B cell (primary cell): ENCODE measurements around the gene GCDH. TPM values are rescaled to one million over a fixed set of nuclear protein-coding genes. Genes with fewer than 3 reads are reported as not detected.

ENCODE experiments used
- ATAC-seq: fragments of 200-7000 bp; cut with Tn5 transposase; one replicate; pipeline ENCODE4 v1.10.0; 2021; ENCODE audit warnings: low read depth, mild to moderate bottlenecking, moderate number of reproducible peaks, moderate library complexity
- CTCF ChIA-PET: fragments of 350-600 bp; sonication (Branson Sonifier 250); formaldehyde crosslinking; loops from one replicate; lab custom pipeline; 2021; ENCODE audit warnings: antibody characterized with exemption, inconsistent platforms; lab: Charles Lee
- POLR2A ChIA-PET: fragments of 350-600 bp; sonication (Branson Sonifier 250); formaldehyde crosslinking; loops from one replicate; lab custom pipeline; 2021; ENCODE audit warnings: antibody characterized with exemption; lab: Charles Lee
- DNase-seq: peaks from one replicate; pipeline ENCODE4 v3.0.0; 2013
- H2AFZ ChIP-seq: 2 replicates; pipeline ENCODE4 v1.6.1; 2012; ENCODE audit warnings: mild to moderate bottlenecking, low read depth, low read length; ENCODE audit not compliant: insufficient read depth, poor library complexity, severe bottlenecking
- H3K27ac ChIP-seq, 2 donors: 1 replicate in 1 of 2; 2 replicates in 1 of 2; pipeline ENCODE4 v1.5.1; 2012 to 2013; ENCODE audit warnings: low read length in 2 of 2, mild to moderate bottlenecking in 2 of 2, moderate library complexity in 1 of 2
- H3K27me3 ChIP-seq, 4 experiments: fragments of 200-600 bp in 1 of 4; sonication (generic) in 1 of 4; replicated peaks in 1 of 4; 1 replicate in 2 of 4; 2 replicates in 2 of 4; pipeline versions ENCODE4 v1.6.1 to v1.7.0; 2013 to 2016; ENCODE audit warnings: low read length in 3 of 4, mild to moderate bottlenecking in 2 of 4, mixed read lengths in 1 of 4, moderate library complexity in 1 of 4; ENCODE audit not compliant: insufficient read depth in 4 of 4, control insufficient read depth in 3 of 4; ENCODE audit errors: control extremely low read depth in 1 of 4
- H3K36me3 ChIP-seq, 2 experiments: replicated peaks in 1 of 2; 1 replicate in 1 of 2; 2 replicates in 1 of 2; pipeline versions ENCODE4 v1.6.1 to v1.7.1; 2013; ENCODE audit warnings: low read length in 1 of 2; ENCODE audit not compliant: insufficient read depth in 2 of 2, control insufficient read depth in 1 of 2; ENCODE audit errors: control extremely low read depth in 1 of 2, extremely low read depth in 1 of 2
- H3K4me1 ChIP-seq, 2 donors: fragments of 200-600 bp in 1 of 2; sonication (generic) in 1 of 2; 1 replicate in 1 of 2; 2 replicates in 1 of 2; pipeline versions ENCODE4 v1.5.1 to v1.6.1; 2013 to 2017; ENCODE audit warnings: low read length in 2 of 2; ENCODE audit not compliant: control insufficient read depth in 2 of 2, insufficient read depth in 2 of 2
- H3K4me2 ChIP-seq: replicated peaks from 2 replicates; pipeline ENCODE3; 2012; ENCODE audit warnings: mild to moderate bottlenecking, low read depth, low read length; ENCODE audit not compliant: poor library complexity, severe bottlenecking
- H3K4me3 ChIP-seq, 5 experiments: fragments of 200-600 bp in 1 of 5; sonication (generic) in 1 of 5; 1 replicate in 3 of 5; 2 replicates in 2 of 5; pipeline versions ENCODE4 v1.5.1 to v1.7.0; 2011 to 2016; ENCODE audit warnings: low read length in 4 of 5, mild to moderate bottlenecking in 4 of 5, low read depth in 2 of 5, control low read depth in 1 of 5, moderate library complexity in 1 of 5; ENCODE audit not compliant: insufficient read depth in 1 of 5; ENCODE audit errors: control extremely low read depth in 1 of 5, extremely low read depth in 1 of 5
- H3K79me2 ChIP-seq: fragments of 200-600 bp; sonication (generic); one replicate; pipeline ENCODE4 v1.6.0; 2016; ENCODE audit warnings: low read length; ENCODE audit not compliant: control insufficient read depth, insufficient read depth
- H3K9ac ChIP-seq: fragments of 200-600 bp; sonication (generic); 2 replicates; pipeline ENCODE4 v1.6.1; 2017; ENCODE audit warnings: mild to moderate bottlenecking, low read length, moderate library complexity
- H3K9me3 ChIP-seq, 3 donors: one replicate each; pipeline versions ENCODE4 v1.6.1 to v1.7.1; 2013; ENCODE audit warnings: low read length in 2 of 3; ENCODE audit not compliant: control insufficient read depth in 2 of 3, insufficient read depth in 1 of 3; ENCODE audit errors: control extremely low read depth in 1 of 3
- H4K20me1 ChIP-seq: 2 replicates; pipeline ENCODE4 v1.6.0; 2012; ENCODE audit warnings: mild to moderate bottlenecking, low read length; ENCODE audit not compliant: insufficient read depth, control insufficient read depth, poor library complexity, severe bottlenecking
- H3K27ac Mint-ChIP-seq: one replicate; pipeline ENCODE4 v1.8.0; 2021; ENCODE audit warnings: mixed read lengths
- H3K27me3 Mint-ChIP-seq: one replicate; pipeline ENCODE4 v1.8.0; 2021; ENCODE audit warnings: mixed read lengths
- H3K4me1 Mint-ChIP-seq: one replicate; pipeline ENCODE4 v1.8.0; 2021; ENCODE audit warnings: mixed read lengths
- H3K4me3 Mint-ChIP-seq: one replicate; pipeline ENCODE4 v1.8.0; 2021; ENCODE audit warnings: mixed read lengths
- H3K9me3 Mint-ChIP-seq: one replicate; pipeline ENCODE4 v1.8.0; 2022; ENCODE audit warnings: mixed read lengths; ENCODE audit not compliant: insufficient read depth
- CTCF ChIP-seq: fragments of 200-600 bp; IDR thresholded peaks from one replicate; pipeline ENCODE4 v1.8.0; 2022; ENCODE audit warnings: antibody characterized with exemption, mild to moderate bottlenecking
- EZH2 ChIP-seq: IDR thresholded peaks from 2 replicates; pipeline ENCODE4 v1.6.1; 2012; ENCODE audit warnings: borderline replicate concordance, low read depth, mild to moderate bottlenecking, moderate library complexity, low read length; ENCODE audit not compliant: insufficient read depth, poor library complexity, severe bottlenecking
- WGBS: methylation state at CpG from one replicate; pipeline ENCODE4 v1.1.5; 2013; ENCODE audit warnings: missing lambda C conversion rate; ENCODE audit not compliant: insufficient coverage; 5-methylcytosine and 5-hydroxymethylcytosine counted together
- intact Hi-C: fragments of 100-400 bp; cut with micrococcal nuclease; formaldehyde crosslinking; loops from one replicate; pipeline ENCODE4 v1.10.0; 2022
- polyA plus RNA-seq: library from polyadenylated mRNA; depleted of rRNA; stranded (reverse); fragments of >200 nt; gene quantifications from 2 replicates; pipeline ENCODE4 v1.2.3, GENCODE V29; 2012
- total RNA-seq, 2 donors: library from RNA; stranded (reverse); fragments of 120-200 nt in 1 of 2; gene quantifications; 1 replicate in 1 of 2; 2 replicates in 1 of 2; pipeline versions ENCODE4 v1.2.3 to v1.2.4, GENCODE V29; 2013 to 2022

Gene GCDH
- total and polyA plus RNA-seq, 2 donors (not counting 1 experiment from before 2014, with no cell fraction given): 48.9 to 61.2 TPM

- Histone ChIP-seq H3K9me3 (peaks cover 0 to 7% (median 0%) of the 10 kb centered on the region in 3 donors), H3K4me3 (no peak overlapping the region), H3K4me2 (peak overlapping the region; percentile 89), H3K4me1 (peaks cover 41 to 67% of the 10 kb centered on the region in 2 donors), H3K79me2 (peaks cover 52% of the 10 kb centered on the region), H3K9ac (no peak overlapping the region), H4K20me1 (peaks cover 48% of the 10 kb centered on the region), H3K27me3 (no peaks in the 10 kb centered on the region), H3K36me3 (peaks cover 0 to 51% of the 10 kb centered on the region in 2 experiments), H2AFZ (no peak overlapping the region), H3K27ac (peak overlapping the region; percentile 13 to 97)
- no peaks in the 10 kb centered on the region for H3K27me3 Mint-ChIP-seq
- H3K9me3 Mint-ChIP-seq: no peaks in the 10 kb centered on the region
- CTCF ChIA-PET: no interaction called here
- H3K27ac Mint-ChIP-seq: peak overlapping the region; percentile 85
- WGBS: 89% methylated on average over 1 of the region's 2 CpGs
- peaks cover 70% of the 10 kb centered on the region for H3K4me1 Mint-ChIP-seq
- POLR2A ChIA-PET: no interaction called here
- DNase-seq (peak; percentile 47), ATAC-seq (no peak)
- H3K4me3 Mint-ChIP-seq: peak overlapping the region; percentile 77
- intact Hi-C loops: no loop called here
- no peak for TF ChIP-seq EZH2
- no peak for TF ChIP-seq CTCF
Measured at GRCh38 chr19:12940897-12941296, 49.9 kb downstream of the GCDH start.

GRCh38 chr19:12943437-12944044 lies 52.6 kb downstream of the GCDH start:
- peaks cover 64% of the 10 kb centered on the region for H3K4me1 Mint-ChIP-seq
- peaks cover 67% of the 10 kb centered on the region for H3K79me2 ChIP-seq
- CTCF ChIA-PET: interaction anchor here (0.7 kb wide), 1 partner anchor 22 kb away, joined by 4 read pairs; no protein-coding TSS in a partner anchor

More at GRCh38 chr19:12943437-12944044, 52.6 kb downstream of the GCDH start:
- Histone ChIP-seq H2AFZ (no peak overlapping the region), H3K4me2 (no peak overlapping the region), H3K9me3 (peaks cover 0 to 7% (median 0%) of the 10 kb centered on the region in 3 donors), H3K9ac (no peak overlapping the region), H3K36me3 (peaks cover 0 to 67% of the 10 kb centered on the region in 2 experiments), H3K4me1 (peaks cover 32 to 62% of the 10 kb centered on the region in 2 donors), H4K20me1 (peaks cover 51% of the 10 kb centered on the region), H3K27me3 (no peaks in the 10 kb centered on the region), H3K4me3 (no peak overlapping the region), H3K27ac (peak overlapping the region in 1 of 2 donors; percentile 30)
- peak overlapping the region; percentile 19 for H3K4me3 Mint-ChIP-seq
- H3K27me3 Mint-ChIP-seq: no peaks in the 10 kb centered on the region
- peak overlapping the region; percentile 43 for H3K27ac Mint-ChIP-seq
- ATAC-seq: no peak
- H3K9me3 Mint-ChIP-seq: no peaks in the 10 kb centered on the region
- POLR2A ChIA-PET: interaction anchor here (0.8 kb wide), 1 partner anchor 52 kb away, joined by 3 read pairs; the partner anchor contains the start of gene GCDH
- intact Hi-C loops: no loop called here
- WGBS: 86% methylated on average over 10 of the region's 18 CpGs
- TF ChIP-seq EZH2: no peak
- TF ChIP-seq CTCF: no peak
- DNase-seq: no peak
